GM12874 (cell line): ENCODE results near the gene GBP7.

ENCODE experiments used
- CTCF ChIP-seq: IDR thresholded peaks from 2 replicates; pipeline ENCODE4 v1.5.1; 2011; ENCODE audit warnings: low read depth, mild to moderate bottlenecking, control low read depth, low read length, moderate library complexity; ENCODE audit not compliant: insufficient read depth

GBP7 gene

GRCh38 chr1:89125240-89125912 is 50.4 kb downstream of the GBP7 start:
- no peak for TF ChIP-seq CTCF

- TF ChIP-seq CTCF: no peak
These were observed 54.2 kb downstream of the GBP7 start for GRCh38 chr1:89121641-89122040.

- no peak for TF ChIP-seq CTCF
These were observed 61.1 kb downstream of the GBP7 start for GRCh38 chr1:89114662-89115061.

GRCh38 chr1:89112871-89113613 is 62.8 kb downstream of the GBP7 start:
- no peak for TF ChIP-seq CTCF

- no peak for TF ChIP-seq CTCF
These were observed 71.1 kb downstream of the GBP7 start for GRCh38 chr1:89104687-89105086.

GRCh38 chr1:89104147-89104546 is 71.7 kb downstream of the GBP7 start:
- no peak for TF ChIP-seq CTCF

GRCh38 chr1:89102021-89102420 is 73.8 kb downstream of the GBP7 start:
- no peak for TF ChIP-seq CTCF
